ENCODE data around the gene IGFL2.
"Not testable (repeated sequence)": the region's sequence is repeated elsewhere in the genome, so short reads cannot be mapped to it uniquely, and the experiment has no call there.

Gene IGFL2

DNA sequence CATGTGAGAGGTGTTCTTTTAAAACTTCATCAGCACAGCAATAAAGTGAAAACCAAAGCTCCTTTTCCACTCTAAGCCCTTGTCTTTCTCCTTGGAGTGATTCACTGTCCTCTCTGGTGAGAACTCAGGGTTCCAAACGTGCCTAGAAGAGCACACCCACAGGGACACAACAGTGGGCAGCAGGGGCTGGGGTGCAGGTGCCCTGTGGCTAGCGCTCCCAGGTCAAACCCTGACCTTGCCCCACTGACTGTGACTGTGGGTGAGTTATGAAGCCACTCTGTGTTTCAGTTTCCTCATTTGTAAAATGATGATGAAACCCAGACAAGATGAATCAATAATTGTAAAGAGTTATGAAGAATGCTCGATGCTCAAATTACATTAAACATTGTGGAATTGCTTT is 43.9 kb downstream of the IGFL2 start:
- no peak for DNase-seq

DNA sequence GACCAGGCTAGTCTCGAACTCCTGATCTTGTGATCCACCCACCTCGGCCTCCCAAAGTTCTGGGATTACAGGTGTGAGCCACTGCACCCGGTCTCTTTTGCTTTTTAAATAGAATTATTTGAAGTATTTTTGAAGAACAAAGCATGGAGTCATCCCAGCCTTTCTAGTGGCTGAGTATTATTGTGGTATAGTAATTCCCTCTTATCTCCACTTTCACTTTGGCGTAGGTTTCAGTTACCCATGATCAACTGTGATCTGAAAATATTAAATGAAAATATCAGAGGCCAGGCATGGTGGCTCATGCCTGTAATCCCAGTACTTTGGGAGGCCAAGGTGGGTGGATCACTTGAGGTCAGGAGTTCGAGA is 44.6 kb downstream of the IGFL2 start:
- not testable (repeated sequence) for DNase-seq

DNA sequence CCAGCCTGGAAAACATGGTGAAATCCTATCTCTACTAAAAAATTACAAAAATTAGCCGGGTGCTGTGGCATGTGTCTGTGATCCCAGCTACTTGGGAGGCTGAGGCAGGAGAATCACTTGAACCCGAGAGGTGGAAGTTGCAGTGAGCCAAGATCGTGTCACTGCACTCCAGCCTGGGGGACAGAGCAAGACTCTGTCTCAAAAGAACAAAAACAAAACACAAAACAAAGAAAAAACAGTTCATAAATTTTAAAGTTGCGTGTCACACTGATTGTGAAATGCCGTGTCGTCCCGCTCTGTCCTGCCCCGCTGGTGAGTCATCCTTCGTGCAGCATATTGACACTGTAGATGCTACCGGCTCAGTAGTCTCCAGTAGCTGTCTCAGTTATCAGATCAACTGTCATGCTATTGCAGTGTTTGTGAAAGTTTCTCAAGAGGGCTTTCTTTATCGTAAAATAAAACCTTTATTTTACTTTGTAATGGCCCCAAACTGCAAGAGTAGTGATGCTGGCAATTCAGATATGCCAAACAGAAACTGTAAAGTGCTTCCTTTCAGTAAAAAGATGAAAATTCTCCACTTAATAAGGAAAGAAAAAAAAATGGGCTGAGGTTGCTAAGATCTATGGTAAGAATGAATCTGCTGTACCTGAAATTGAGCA is 45.1 kb downstream of the IGFL2 start:
- DNase-seq: no peak

GRCh38 chr19:46193678-46194077 is 45.6 kb downstream of the IGFL2 start:
- DNase-seq: no peak

GRCh38 chr19:46195104-46195503 is 47.1 kb downstream of the IGFL2 start:
- no peak for DNase-seq

- not testable (repeated sequence) for DNase-seq
Observed at GRCh38 chr19:46195919-46196318, 47.9 kb downstream of the IGFL2 start.

DNA sequence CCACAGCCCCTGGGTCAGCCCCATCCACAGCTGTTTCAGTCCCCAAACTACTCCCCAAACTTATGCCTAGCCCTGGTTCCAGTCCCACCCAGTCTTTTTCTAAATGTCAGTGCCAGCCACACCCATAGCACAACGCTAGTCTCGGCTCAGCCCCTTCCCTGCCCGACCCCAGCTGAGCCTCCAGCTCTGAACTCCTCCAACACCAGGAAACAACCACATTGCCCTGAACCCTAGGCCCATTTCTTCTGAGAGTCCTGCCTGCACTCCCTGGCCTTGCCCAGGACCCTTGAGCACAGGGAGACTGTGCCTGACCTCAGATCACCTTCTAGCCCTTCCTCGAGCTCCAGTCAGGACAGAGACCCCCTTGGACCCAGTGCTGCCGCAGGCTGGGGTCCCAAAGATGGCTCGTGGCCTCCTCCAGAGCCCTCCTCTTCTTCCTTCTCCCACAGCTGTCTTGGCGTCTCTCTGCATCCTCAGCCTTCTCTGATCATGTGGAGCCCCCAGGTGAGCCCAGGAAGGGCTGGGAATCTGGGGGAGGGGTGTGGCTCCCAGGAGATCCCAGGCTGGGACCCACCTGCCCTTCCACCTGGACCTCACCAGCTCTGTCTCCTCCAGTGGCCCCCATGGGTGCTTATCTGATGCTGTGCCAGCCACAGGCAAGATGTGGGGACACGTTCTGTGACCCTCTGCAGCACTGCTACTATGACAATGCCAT is 48.5 kb downstream of the IGFL2 start:
- DNase-seq: no peak

DNA sequence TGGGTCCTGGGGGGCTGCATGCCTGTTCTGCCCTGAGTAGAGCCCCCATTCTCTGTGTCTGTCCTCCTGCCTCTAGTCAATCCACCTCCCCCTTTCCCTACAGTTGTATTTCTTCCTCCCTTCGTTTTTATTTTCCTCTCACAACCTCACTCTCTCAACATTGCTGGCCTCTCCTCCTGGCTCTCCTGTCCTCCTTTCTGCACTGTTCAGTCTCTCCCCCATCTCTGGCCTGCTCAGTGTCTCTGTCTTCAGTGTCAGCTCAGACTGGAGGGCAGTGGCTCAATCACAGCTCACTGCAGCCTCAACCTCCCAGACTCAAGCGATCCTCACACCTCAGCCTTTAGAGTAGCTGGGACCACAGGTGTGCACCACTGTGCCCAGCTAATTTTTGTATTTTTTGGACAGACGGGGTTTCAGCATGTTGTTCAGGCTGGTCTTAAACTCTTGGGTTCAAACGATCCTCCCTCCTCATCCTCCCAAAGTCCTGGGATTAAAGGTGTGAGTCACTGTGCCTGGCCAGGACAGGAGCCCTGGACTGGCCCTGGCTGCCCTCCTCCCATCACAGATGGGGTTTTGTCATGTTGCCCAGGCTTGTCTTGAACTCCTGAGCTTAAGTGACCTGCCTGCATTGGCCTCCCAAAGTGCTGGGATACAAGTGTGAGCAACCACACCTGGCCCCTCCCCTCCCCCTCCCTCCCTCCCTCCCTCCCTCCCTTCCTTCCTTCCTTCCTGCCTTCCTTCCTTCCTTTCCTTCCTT is 49.5 kb downstream of the IGFL2 start:
- no peak for DNase-seq

DNA sequence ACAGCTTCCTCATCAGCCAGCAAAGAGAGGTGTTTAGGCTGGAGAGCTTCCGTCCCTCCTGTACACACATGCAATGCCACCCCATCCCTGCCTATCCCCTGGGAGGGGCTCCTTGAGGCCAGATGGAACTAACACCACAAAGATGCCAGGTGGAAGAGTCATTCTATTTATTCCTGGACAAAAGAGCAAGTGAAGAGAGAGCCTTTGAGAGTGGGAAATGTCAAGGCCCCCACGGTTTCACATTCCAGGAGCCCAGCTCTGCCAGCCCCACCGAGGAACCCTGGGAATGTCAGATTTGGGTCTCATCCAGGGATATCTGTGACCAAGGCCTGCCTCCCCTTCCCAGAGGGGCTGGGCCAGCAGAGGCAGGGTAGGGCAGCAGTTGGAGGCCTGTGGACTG is 50.7 kb downstream of the IGFL2 start:
- no peak for DNase-seq

DNA sequence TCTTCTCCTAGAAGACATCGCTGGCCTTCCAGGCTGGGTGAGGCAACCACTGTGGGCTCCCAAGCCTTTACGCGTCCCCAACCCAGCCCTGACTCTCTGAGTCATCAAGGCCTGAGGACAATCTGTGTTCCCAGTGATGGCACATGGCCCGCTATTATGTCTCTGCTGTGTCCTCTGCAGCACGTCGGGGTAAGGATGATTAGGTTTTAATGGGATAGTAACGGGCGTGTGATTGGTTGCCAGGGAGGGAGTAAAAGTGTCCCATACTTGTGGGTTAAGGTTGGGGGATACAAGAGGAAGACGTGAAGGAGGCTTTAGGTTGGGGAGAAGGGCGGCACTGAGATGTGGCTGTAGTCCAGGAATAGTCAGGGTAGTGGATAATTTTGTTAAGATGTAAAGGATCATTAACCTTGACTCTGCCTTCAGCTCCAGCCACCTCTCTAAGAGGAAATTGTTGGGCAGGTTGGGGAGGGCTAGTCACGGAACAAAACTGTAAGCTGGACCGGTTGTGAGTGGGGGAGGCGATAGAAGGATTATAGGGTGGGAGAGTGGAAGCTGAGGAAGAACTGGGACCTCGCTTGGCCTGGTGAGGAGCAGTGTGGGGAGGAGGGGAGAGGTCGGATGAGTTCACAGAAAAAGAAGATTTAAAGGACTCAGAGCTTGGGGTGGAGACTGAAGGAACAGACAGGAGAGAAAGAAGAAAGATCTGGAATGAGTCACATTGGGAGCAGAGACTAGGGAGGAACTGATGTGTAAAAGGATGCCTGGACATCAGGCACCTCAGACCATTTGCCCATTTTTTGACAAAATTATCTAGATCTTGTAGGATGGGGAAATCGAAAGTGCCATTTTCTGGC is 53.6 kb downstream of the IGFL2 start:
- no peak for DNase-seq

DNA sequence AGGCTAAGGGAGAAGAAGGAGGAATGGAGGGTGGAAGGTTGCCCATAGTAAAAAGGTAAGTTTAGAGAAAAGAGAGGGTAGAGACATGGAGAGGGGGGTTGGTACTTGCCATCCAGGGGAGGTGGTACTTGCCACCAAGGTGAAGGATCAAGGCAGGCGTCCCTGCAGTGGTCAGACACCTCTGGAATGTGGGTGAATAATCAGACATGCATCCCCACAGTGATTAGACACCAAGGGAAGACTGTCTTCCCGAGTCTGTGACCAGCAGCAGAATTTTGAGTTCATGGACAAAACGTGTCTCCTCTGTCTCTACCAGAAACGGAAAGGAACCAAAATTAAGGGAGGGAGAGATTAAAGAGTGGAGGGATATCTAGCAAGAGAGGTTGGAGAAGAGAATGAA is 54.4 kb downstream of the IGFL2 start:
- no peak for DNase-seq

- DNase-seq: no peak
Observed at GRCh38 chr19:46202872-46203860, 55.1 kb downstream of the IGFL2 start.

DNA sequence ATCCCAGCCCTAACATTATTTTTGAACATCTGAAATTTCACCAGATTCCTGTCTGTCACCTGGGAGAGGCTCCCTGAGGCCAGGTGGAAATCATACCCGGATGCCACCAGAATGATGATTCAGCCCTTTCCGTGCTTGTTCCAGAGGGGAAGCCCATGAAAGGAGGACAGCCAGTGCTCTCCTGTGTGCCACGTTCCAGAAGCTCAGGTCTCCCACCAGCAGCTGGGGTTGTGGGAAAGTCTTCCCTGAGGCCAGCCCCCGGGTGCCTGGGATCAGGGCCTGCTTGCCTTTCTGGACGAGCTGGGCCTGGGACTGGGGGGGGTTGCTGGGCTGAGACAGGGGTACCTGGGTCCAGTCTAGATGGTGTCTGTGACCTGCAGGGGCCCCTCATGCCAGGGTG is 56.0 kb downstream of the IGFL2 start:
- no peak for DNase-seq

GRCh38 chr19:46205183-46205984 is 57.3 kb downstream of the IGFL2 start:
- DNase-seq: no peak

- no peak for DNase-seq
Observed at GRCh38 chr19:46206176-46206575, 58.1 kb downstream of the IGFL2 start.

GRCh38 chr19:46206682-46207081 is 58.6 kb downstream of the IGFL2 start:
- DNase-seq: no peak

GRCh38 chr19:46207858-46208257 is 59.8 kb downstream of the IGFL2 start:
- DNase-seq: not testable (repeated sequence)

DNA sequence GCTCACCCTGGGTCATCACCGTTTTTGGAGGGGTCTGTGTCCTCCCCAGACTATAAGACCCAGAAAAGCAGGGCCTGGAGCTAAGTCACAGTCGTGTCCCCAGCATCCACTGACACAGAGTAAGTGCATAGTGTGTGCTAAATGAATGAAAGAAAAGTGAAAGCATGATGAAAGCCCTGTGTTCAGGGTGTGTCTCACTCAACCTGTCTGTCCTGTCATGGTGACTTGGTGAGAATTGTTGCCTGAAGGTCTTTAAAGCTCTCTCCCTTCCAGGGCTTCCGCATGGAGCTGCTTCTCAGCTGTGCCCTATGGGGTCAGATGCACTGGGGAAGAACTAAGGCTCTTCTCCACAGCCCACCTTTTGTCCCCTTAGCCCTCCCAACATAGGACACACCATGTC is 61.0 kb downstream of the IGFL2 start:
- DNase-seq: no peak

DNA sequence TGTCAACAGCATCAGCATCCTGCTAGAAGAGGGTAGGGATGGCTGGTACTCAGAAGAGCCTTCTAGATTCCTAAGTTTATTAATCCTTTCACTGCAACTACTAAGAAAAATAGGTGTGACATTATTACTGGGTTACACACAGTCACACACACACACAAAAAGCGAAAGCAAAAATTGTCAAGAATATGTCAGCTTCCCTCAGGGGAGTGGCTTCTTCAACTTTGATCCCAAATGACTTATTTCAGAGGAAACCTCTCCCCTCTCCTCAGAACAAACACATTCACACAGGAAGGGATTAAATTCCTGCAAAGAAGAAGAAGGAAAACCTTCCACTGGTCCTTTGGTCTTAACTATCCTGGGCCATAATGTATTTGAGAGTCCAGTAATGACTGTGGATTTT is 61.4 kb downstream of the IGFL2 start:
- DNase-seq: no peak

DNA sequence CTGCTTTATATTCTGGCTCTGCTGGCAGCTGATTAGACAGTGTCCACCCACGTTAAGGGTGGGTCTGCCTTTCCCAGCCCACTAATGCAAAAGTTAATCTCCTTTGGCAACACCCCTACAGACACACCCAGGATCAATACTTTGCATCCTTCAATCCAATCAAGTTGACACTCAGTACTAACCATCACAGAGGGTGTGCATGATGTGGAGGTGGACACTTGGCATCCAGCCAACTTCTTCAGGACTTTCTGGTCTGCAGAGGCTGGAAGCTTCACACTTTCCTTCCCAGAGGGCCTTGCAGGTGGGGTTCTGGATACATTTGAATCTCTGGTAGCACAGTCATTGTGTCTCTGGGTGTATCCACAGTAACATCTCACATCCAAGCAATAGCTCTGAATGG is 62.6 kb downstream of the IGFL2 start:
- no peak for DNase-seq
